ENCODE results near the gene PDE6D.

The PDE6D gene

GRCh38 chr2:231688719-231689118, 92.4 kb downstream of the PDE6D start:
- intact Hi-C loops (cut with DNase I), result no loop called here
- DNase-seq, result peak in 7 of 42 donors; percentile 22 to 68 (median 46)

GRCh38 chr2:231687961-231688360, 93.1 kb downstream of the PDE6D start:
- intact Hi-C loops (cut with DNase I), result loop anchor here (2.0 kb wide), 1 partner anchor 21 kb away; the partner anchor contains the start of gene PTMA
- DNase-seq, result no peak

- intact Hi-C loops (cut with DNase I), result loop anchor here (2.0 kb wide), 1 partner anchor 22 kb away; the partner anchor contains the start of gene PTMA
- peak; percentile 71 to 95 (median 89) for DNase-seq
Observed at GRCh38 chr2:231687133-231687852, 93.8 kb downstream of the PDE6D start.

- DNase-seq, result no peak
- intact Hi-C loops (cut with DNase I), result loop anchor here (2.0 kb wide), 1 partner anchor 22 kb away; the partner anchor contains the start of gene PTMA
Observed at GRCh38 chr2:231686192-231687100, 94.6 kb downstream of the PDE6D start.

GRCh38 chr2:231685349-231686191, 95.5 kb downstream of the PDE6D start:
- intact Hi-C loops (cut with DNase I), result loop anchor here (2.0 kb wide), 1 partner anchor 23 kb away; the partner anchor contains the start of gene PTMA
- peak; percentile 77 to 96 (median 91) for DNase-seq

GRCh38 chr2:231684314-231685223, 96.5 kb downstream of the PDE6D start:
- peak; percentile 81 to 97 (median 92) for DNase-seq
- intact Hi-C loops (cut with DNase I), result no loop called here

- DNase-seq, result peak in 37 of 42 donors; percentile 26 to 87 (median 69)
- intact Hi-C loops (cut with DNase I), result no loop called here
Observed at GRCh38 chr2:231683292-231684235, 97.5 kb downstream of the PDE6D start.

GRCh38 chr2:231682603-231683291, 98.3 kb downstream of the PDE6D start:
- peak in 6 of 42 donors; percentile 23 to 58 (median 41) for DNase-seq
- intact Hi-C loops (cut with DNase I), result no loop called here

Measured in head of caudate nucleus (tissue), 42 donors.